ENCODE results near the gene ZNF546.
A peak's percentile ranks its signal among the peaks of the same experiment; 100 is the strongest.
"Not testable (repeated sequence)": the region's sequence is repeated elsewhere in the genome, so short reads cannot be mapped to it uniquely, and the experiment has no call there.

The ZNF546 gene

GRCh38 chr19:39996811-39997637 is at the start of gene ZNF546:
TSS of gene ZNF546 (plus strand) at chr19:39997060. CDS start at chr19:39998327, 1,267 bp downstream.
- Histone ChIP-seq H3K27ac (peak within 1 kb of the TSS; percentile 46 to 95 (median 87)), H3K4me3 (peak within 1 kb of the TSS; percentile 49 to 76 (median 56))

GRCh38 chr19:39949026-39949747 is 47.7 kb upstream of the ZNF546 start:
- no peak overlapping the region for H3K4me3 ChIP-seq
- no peak overlapping the region for H3K27ac ChIP-seq

- Histone ChIP-seq H3K4me3 (no peak overlapping the region), H3K27ac (peak overlapping the region in 2 of 21 experiments; percentile 1 to 43)
These were observed 45.7 kb upstream of the ZNF546 start for GRCh38 chr19:39951065-39951650.

GRCh38 chr19:39951686-39952085 is 45.2 kb upstream of the ZNF546 start:
- Histone ChIP-seq H3K27ac (peak overlapping the region in 2 of 21 experiments; percentile 31 to 83), H3K4me3 (no peak overlapping the region)

GRCh38 chr19:39953915-39954314 is 42.9 kb upstream of the ZNF546 start:
- H3K27ac ChIP-seq, result peak overlapping the region in 3 of 21 experiments; percentile 11 to 83 (median 76)
- H3K4me3 ChIP-seq, result no peak overlapping the region

GRCh38 chr19:39957886-39958285 is 39.0 kb upstream of the ZNF546 start:
- not testable (repeated sequence) for H3K4me3 ChIP-seq, H3K27ac ChIP-seq

GRCh38 chr19:39958942-39959341 is 37.9 kb upstream of the ZNF546 start:
- H3K4me3 ChIP-seq, H3K27ac ChIP-seq: not testable (repeated sequence)

GRCh38 chr19:39959407-39959806 is 37.5 kb upstream of the ZNF546 start:
- not testable (repeated sequence) for H3K27ac ChIP-seq

GRCh38 chr19:39963898-39964297 is 33.0 kb upstream of the ZNF546 start:
- H3K4me3 ChIP-seq, result no peak overlapping the region

More at GRCh38 chr19:39959407-39959806, 37.5 kb upstream of the ZNF546 start:
- not testable (repeated sequence) for H3K4me3 ChIP-seq

GRCh38 chr19:39966617-39967016 is 30.2 kb upstream of the ZNF546 start:
- no peak overlapping the region for H3K27ac ChIP-seq
- H3K4me3 ChIP-seq, result no peak overlapping the region

More at GRCh38 chr19:39963898-39964297, 33.0 kb upstream of the ZNF546 start:
- H3K27ac ChIP-seq, result no peak overlapping the region

GRCh38 chr19:39967561-39967960 is 29.3 kb upstream of the ZNF546 start:
- H3K4me3 ChIP-seq, result no peak overlapping the region
- H3K27ac ChIP-seq, result peak overlapping the region in 1 of 21 experiments; percentile 17

- no peak overlapping the region for H3K4me3 ChIP-seq
- H3K27ac ChIP-seq, result peak overlapping the region in 6 of 21 experiments; percentile 14 to 96 (median 88)
These were observed 28.1 kb upstream of the ZNF546 start for GRCh38 chr19:39968789-39969188.

GRCh38 chr19:39969266-39969665 is 27.6 kb upstream of the ZNF546 start:
- no peak overlapping the region for H3K4me3 ChIP-seq
- H3K27ac ChIP-seq, result peak overlapping the region in 12 of 21 experiments; percentile 14 to 96 (median 92)

- Histone ChIP-seq H3K4me3 (peak overlapping the region; percentile 61 to 97 (median 82)), H3K27ac (peak overlapping the region; percentile 66 to 96 (median 91))
These were observed 27.0 kb upstream of the ZNF546 start for GRCh38 chr19:39969681-39970424.

- peak overlapping the region; percentile 61 to 97 (median 82) for H3K4me3 ChIP-seq
- peak overlapping the region; percentile 66 to 96 (median 91) for H3K27ac ChIP-seq
These were observed 26.5 kb upstream of the ZNF546 start for GRCh38 chr19:39970425-39970674.

- Histone ChIP-seq H3K27ac (peak within 1 kb of the TSS; percentile 70 to 96 (median 92)), H3K4me3 (peak within 1 kb of the TSS; percentile 61 to 97 (median 82))
These were observed 26.0 kb upstream of the ZNF546 start, which contains the start of gene PSMC4 for GRCh38 chr19:39970675-39971379. TSS of gene PSMC4 (plus strand) at chr19:39971165. CDS start at chr19:39971203, 38 bp downstream.

- peak overlapping the region; percentile 61 to 97 (median 82) for H3K4me3 ChIP-seq
- peak overlapping the region; percentile 67 to 96 (median 92) for H3K27ac ChIP-seq
These were observed 25.4 kb upstream of the ZNF546 start for GRCh38 chr19:39971380-39972035.

GRCh38 chr19:39974377-39975155 is 22.3 kb upstream of the ZNF546 start:
- Histone ChIP-seq H3K4me3 (no peak overlapping the region), H3K27ac (no peak overlapping the region)
